NCI-H226 (cell line): ENCODE measurements around the gene KLHL35.

Experiments
- DNase-seq: peaks from one replicate; pipeline ENCODE4 v3.0.0-alpha.2; 2015

The KLHL35 gene

DNA sequence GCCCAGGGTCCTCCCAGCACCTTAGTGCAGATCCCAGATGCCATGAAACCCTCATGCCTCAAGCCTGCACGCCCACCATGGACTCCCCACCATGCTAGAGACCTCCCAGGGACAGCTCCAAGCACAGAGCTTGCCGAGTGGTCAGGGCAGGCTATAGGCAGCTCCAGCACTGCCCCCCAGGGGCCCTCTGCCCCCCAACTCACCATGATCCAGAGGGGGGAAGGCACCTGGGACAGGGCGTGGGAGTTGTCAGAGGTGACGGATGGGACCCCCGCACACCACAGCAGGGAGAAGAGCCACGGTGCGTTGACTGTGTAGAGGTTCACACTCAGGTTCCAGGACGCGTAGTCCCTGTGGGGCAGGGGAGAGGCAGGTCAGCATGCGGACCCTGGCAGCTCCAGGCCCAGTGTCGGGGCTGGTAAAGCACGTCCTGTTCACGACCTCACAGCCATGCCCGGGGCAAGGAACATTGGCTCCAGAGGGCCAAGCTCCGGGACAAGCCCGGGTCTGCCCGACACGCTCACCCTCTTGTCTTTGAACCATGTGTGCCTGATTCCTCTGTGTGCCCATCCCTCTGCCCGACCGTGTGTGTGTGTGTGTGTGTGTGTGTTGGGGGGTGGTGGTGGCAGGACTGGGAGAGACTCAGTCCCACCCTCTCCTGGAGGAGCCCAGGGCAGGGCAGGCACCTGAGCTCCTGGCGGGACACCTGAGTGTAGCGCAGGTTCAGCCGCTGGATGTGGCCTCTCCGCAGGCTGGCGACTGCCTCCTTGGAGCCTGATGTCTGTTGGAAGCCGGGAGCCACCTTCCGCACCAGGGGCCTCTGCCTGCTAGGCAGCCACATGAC lies 8.2 kb upstream of the KLHL35 start:
- DNase-seq = no peak

- DNase-seq = no peak
These were observed 6.6 kb upstream of the KLHL35 start for GRCh38 chr11:75439495-75440120.

DNA sequence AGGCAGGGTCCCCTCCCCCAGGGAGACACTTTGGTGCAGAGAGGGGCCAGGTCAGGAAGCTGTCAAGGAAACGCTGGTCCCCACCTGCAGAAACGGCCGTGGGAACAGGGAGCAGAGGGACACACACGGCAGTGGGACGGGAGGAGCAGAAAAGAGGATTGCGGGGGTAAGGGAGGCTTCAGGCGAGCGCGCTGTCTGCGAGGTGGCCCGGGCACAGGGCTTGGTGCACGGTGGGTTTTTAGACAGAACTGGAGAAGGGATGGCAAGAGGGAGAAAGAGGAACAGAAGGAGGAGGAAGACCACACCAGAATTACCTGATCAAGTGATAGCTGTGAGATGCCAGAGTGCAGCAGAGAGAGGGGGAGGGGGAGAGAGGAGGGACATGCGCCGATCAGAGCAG lies 6.0 kb upstream of the KLHL35 start:
- no peak for DNase-seq

DNA sequence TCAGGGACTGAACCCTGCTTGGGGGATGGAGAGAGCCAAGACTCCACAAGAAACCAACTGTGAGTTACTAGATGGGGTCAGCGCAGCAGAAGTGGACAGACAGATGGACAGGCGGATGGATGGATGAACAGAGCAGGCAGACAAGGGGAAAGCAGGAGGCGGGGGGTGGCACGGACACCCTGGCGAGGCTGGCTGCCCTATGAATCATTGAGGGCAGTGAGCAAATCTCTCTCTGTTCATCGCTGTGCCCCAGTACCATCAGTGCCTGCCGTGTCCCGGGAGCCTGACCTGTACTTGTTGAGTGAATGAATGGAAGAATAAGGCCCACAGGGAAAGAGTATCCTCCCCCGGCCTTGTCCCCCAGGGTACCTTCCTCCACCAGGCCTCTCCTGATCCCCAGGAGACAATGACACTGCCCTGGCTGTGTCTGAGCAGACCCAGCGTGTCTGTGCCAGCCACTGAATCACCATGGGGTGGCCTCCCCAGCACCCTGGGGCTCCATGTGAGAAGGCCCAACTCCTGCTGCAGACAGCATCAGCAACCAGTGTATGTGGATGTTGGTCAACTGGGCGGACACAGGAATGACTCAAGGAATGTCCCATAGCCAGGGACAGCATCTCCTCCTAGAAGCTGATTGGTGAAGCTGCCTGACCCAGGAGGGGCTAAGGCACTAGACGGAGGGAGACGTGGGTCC lies 5.1 kb upstream of the KLHL35 start:
- DNase-seq = no peak

DNA sequence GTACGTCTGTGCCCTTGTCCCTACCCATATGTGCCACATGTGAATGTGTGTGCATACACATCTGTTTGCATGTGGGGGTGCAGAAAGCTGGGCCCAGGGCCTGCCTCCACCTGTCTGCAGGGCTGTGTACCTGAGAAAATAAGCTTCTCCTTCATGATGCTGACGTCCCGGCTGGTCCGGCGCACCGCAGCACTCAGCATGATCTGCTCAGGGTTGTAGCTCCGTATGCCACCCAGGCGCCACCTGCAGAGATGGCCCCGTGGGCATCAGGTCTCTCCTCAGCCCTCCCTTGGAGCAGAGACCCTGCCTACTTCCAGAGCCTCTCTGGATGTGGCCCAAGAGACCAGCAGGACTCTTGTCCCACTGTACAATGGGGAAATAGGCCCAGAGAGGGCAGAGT lies 3.8 kb upstream of the KLHL35 start:
- no peak for DNase-seq

DNA sequence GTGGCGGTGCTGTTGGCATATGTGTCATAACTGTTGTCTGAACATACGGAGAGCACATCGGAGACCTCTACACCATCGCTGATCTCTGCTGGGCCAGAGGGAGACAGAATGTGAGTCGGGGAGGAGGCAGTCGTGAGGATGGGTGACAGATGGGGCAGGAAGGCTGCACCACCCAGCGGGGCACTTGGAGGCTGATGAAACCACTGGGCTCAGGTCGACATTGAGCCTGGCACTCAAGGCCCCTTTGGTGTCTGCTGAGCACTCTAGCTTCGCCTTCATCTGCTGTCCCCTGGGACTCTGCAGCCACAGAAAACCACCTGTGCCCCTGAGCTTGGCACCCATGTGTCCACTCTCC lies 2.5 kb upstream of the KLHL35 start:
- no peak for DNase-seq

GRCh38 chr11:75434886-75435570 lies 2.0 kb upstream of the KLHL35 start:
- DNase-seq = no peak

DNA sequence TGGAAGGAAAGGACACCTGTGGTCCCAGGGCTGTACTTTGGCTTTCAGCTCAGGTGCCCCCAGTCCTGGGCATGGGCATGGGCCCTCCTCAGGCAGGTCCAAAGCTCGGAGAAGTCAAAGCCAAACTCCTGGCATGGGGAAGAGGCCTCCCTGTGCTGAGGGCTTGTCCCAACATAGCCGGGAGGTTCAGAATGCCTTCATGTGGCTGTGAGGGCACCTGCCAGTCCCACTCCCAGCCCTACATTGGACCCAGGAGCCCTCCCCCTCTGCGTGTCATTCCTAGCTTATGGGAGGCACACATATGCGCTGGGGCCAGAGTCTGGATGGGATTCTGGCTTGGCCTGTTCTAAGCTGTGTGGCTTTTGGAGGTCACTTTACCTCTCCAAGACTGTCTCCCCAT lies 1.0 kb upstream of the KLHL35 start:
- no peak for DNase-seq

DNA sequence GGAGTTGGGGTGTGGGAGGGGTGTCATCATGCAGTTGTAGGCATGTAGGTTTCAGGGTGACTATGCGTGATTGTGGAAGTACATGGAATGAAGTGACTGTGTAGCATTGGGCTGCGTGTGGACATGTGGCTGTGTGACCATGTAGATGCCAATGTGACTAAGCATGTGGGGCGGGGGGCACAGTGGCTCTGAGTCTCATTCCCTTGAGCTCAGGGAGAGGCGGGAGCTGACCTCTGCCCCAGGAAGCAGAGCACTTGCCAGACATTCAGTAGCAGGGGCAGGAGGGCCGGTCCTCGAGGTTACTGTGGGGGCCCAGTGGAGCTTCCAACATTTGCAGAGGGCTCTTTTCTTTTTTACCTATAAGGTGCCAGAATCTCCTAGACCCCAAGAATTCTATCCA lies 440 bp upstream of the KLHL35 start:
- no peak for DNase-seq

DNA sequence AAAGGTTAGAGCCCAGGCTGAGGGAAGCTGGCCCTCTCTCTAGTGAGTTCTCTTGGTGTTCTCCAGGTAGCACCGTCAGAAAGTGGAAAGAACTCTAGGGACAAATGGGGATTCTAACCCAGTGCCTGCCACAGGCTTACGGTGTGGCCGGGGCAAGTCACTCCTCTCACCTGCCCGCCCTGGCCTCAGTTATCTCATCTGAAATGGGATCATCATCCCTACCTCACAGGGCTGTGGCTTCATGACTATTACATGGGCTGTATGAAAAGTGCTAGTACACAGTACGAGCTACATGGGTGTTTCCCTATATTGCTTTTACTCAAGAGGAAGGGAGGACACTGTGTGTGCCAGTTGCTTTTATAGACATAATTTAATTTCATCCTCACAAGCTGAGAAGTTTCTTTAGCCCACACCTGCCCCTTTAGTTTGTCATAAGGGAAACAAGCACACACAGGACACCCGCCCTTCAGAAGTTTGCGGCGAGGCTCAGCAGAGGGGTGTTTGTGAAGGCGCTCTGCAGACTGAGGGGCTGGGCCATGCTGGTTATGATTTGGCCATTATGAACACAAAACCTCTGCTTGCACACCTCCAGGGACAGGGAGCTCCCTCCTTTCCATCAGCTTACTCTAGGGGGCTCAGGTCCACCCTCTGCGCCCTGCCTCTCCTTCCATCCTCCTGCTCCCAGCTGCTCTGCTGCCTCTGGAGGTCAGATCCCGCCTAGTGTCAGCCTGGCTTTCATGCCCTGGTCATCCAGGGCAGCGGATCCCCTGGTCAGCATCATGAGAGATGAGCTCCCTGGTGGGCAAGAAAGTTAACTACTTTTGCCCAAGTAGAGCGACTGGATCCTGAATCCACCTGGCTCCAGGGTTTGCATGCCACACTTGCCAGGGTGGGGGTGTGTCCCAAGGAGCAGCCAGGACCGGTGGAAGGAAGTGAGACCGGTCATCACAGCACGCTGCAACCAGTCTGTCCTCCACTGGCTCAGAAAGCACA lies 1.2 kb downstream of the KLHL35 start:
- no peak for DNase-seq

DNA sequence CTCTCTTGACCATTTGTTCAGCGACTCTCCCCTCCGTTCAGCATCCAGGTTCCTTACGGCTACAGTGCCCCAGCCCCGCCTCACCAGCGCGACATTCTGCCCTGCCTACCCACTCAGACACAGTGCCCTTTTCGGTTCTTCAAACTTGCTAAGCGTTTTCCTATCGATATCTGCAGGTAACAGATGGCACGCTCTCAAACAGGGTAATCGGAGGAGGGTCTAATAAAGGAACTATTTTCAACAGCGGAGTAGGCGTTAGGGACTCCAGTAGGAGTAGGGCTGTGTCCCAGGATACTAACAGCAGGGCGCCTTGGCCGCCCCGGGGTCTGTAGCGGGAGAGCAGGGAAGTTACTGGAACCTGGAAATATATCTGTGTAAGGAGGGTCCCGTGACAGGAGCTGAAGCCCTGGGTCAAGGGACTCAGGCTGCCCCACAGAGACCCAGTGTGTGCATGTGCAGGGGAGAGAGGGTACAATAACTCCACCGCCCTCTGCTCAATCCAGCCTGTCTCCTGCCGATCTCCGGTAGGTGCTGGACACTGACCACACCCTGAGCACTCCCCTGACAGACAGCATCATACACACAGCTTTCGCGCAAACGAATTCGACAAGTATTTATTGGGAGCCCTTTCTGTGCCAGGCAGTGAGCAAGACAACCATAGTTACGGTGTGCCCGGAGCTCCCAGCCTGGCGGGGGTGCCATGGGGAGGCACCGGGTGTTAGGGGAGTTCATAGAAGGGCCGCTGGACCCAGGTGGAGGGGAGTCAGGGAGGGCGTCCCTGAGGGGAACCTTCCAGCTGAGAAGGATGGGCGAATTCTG lies 2.1 kb downstream of the KLHL35 start:
- no peak for DNase-seq

DNA sequence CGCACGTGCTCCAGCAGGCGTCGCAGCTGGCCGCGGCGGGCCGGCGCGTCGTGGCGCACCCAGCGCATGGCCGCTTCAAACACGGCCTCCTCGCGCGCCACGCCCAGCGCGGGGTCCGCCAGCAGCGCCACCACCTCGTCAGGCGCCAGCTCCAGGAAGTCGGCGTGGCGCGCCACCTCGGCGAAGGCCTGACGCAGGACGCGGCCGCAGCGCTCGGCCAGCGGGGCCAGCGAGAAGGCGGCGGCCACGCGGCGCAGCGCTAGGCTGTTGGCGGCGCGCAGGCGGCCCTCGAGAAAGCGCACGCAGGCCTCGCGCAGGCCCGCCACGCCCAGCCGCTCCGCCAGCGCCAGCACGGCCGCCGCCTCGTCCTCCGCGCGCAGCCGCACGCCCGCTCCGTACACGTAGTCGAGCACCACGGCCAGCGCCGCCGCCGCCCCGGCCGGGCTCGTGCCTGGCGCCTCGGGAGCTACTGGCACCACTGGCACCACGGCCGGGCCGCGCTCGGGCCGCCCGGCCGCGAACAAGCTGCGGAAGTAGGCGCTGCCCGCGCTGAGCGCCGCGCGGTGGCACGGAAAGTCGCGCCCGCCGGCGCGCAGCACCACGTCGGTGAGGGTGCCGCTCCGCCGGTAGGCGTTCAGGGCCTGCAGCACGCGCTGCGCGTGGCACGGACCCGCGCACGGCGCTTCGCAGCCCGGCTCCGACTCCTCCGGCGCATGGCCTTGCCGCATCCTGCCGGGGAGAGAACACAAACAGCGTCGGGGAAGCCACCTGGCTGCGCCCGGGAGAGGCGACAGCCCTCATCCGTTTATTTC lies 2.9 kb downstream of the KLHL35 start:
- DNase-seq = peak; percentile 67

DNA sequence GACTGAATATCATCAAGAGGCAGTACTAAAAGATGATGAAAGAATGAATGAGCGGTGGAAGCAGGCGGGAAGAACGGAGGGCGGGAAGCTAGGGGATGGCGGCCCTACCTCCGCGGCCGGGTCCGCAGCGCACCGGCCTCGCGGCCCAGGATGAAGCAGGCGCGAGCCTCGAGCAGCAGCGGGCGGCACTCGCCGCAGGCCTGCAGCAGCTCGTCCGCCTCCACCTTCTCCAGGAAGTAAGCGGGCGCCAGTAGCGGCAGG lies 3.4 kb downstream of the KLHL35 start:
- no peak for DNase-seq

GRCh38 chr11:75428989-75429640 lies 3.9 kb downstream of the KLHL35 start:
- no peak for DNase-seq

GRCh38 chr11:75428281-75428724 lies 4.7 kb downstream of the KLHL35 start:
- DNase-seq = peak; percentile 96

DNA sequence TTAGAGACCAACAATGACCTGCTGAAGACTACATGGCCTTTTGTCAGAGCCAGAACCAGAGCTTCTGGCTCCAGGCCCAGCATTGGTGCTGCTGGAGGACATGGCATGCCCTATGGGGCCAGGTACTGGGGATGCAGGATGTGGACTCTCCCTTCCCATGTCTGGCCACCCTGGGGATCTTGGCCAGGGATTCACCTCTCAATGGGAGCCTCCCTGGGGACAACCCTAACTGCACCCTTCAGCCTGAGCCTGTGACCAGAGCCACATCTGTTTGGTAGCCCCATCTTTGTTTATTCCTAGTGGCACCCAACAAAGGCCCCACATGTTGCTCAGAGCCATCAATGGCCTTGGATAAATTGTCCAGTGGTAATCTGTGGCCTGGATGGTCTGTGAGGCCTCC lies 5.8 kb downstream of the KLHL35 start:
- DNase-seq = no peak

DNA sequence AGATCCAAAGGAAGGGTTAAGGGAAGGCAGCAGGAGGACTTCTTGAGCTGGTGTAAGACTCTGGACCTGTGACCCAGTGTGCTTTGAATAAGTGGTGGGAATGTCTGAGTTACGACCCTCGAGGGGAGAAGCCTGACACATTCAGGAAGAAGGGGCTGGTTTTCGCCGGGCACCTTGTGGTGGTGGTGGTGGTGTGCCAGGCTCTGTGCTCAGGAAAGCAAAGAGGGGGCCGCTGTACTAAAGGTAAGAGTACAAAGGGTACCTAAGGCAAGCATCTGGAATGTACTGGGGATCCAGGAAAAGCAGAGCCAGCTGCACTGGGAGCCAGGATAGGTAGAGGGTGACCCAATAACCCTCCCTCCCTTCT lies 6.3 kb downstream of the KLHL35 start:
- DNase-seq = no peak

- no peak for DNase-seq
These were observed 7.6 kb downstream of the KLHL35 start for GRCh38 chr11:75425422-75425821.

DNA sequence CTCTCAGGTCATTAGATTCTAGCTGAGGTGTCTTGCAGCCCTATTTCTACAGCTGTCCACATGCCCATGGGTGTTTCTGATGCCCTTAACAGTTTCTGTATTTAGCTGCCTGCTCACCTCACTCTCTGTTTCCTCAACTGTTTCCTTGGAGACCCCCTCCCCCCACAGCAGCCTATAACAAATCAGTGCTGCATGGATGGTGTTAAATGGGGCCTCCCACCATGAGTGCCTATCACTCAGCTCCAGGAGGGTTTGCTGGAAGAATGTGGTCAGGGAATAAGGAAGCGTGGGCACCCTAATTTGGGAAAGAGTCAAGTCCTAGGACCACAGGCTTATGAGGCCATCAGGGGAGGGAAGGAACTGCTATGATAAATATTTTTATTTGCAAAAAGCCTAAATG lies 8.6 kb downstream of the KLHL35 start:
- no peak for DNase-seq

- no peak for DNase-seq
These were observed 9.3 kb downstream of the KLHL35 start for GRCh38 chr11:75423721-75424120.
